Subcutaneous adipose tissue (tissue), 4 donors: ENCODE results near the gene ZNF189. TPM values are rescaled to one million over a fixed set of nuclear protein-coding genes. Genes with fewer than 3 reads are reported as not detected.

Experiments
- CTCF ChIP-seq: fragments of 450-650 bp; IDR thresholded peaks from one replicate; pipeline ENCODE4 v1.5.1; 2016; ENCODE audit warnings: low read depth, mild to moderate bottlenecking, control low read depth, antibody characterized with exemption, moderate library complexity
- total RNA-seq, 4 donors: library from RNA; depleted of rRNA; stranded (reverse); fragments of >200 nt; gene quantifications; one replicate each; pipeline ENCODE4 v1.1.0, GENCODE V29; 2016

Gene ZNF189
- total RNA-seq, 4 donors from 2014 or later = 24.6 to 31.9 (median 29.5) TPM

GRCh38 chr9:101421653-101422065 lies 23.0 kb downstream of the ZNF189 start:
- TF ChIP-seq CTCF = no peak

GRCh38 chr9:101427358-101427757 lies 28.7 kb downstream of the ZNF189 start:
- TF ChIP-seq CTCF = no peak

GRCh38 chr9:101427957-101428655 lies 29.5 kb downstream of the ZNF189 start:
- TF ChIP-seq CTCF = no peak

GRCh38 chr9:101428909-101429308 lies 30.3 kb downstream of the ZNF189 start:
- no peak for TF ChIP-seq CTCF

GRCh38 chr9:101429736-101430135 lies 31.1 kb downstream of the ZNF189 start:
- TF ChIP-seq CTCF = no peak

GRCh38 chr9:101432171-101432570 lies 33.5 kb downstream of the ZNF189 start:
- no peak for TF ChIP-seq CTCF

- TF ChIP-seq CTCF = no peak
Measured at GRCh38 chr9:101432740-101433139, 34.1 kb downstream of the ZNF189 start.
